K562 (cell line): Measurements from ENCODE around the gene GNAQ. TPM values are rescaled to one million over a fixed set of nuclear protein-coding genes. Genes with fewer than 3 reads are reported as not detected.

Source experiments
- ATAC-seq: fragments of 200-7000 bp; cut with Tn5 transposase; 3 replicates; pipeline ENCODE4 v1.9.1; 2020; ENCODE audit warnings: moderate library complexity
- BruUV-seq: library from RNA; stranded (reverse); fragments of 400-500 nt; replicated peaks from 2 replicates; lab custom pipeline; 2021; lab: Mats Ljungman, UMichigan
- CTCF ChIA-PET: fragments of 300-600 bp; formaldehyde crosslinking; extraction: SDS; loops from one replicate; lab custom pipeline; 2021; ENCODE audit warnings: low intra/inter-chr PET ratio; lab: Yijun Ruan, JAX
- POLR2A ChIA-PET: fragments of 300-600, 350-650 bp; sonication (Branson Sonifier 250); formaldehyde crosslinking; extraction: SDS; loops from one replicate; lab custom pipeline; 2021; ENCODE audit warnings: antibody characterized with exemption, inconsistent platforms; lab: Yijun Ruan, JAX
- DNase-seq, 4 experiments: peaks; one replicate each; pipeline versions ENCODE4 v3.0.0 to v3.0.0-alpha.2; 2011 to 2018; ENCODE audit warnings: low spot score in 3 of 4, mixed read lengths in 3 of 4; ENCODE audit errors: extremely low read depth in 1 of 4
- FAIRE-seq: peaks from 2 replicates; lab custom pipeline; 2011; peaks lifted over from hg19 to GRCh38; lab: Jason Lieb, UNC
- H2AFZ ChIP-seq: 2 replicates; pipeline ENCODE4 v1.6.0; 2011; ENCODE audit warnings: low read depth, low read length, control low read depth, inconsistent platforms
- H3K27ac ChIP-seq: fragments of 200-600 bp; 3 replicates; pipeline ENCODE4 v1.8.0; 2011; ENCODE audit warnings: low read depth, mild to moderate bottlenecking, control low read depth, inconsistent platforms, low read length, moderate library complexity, mixed read lengths; ENCODE audit errors: extremely low read depth
- H3K27me3 ChIP-seq, 2 experiments: fragments of 300-600 bp in 1 of 2; 2 replicates in 1 of 2; 3 replicates in 1 of 2; pipeline versions ENCODE4 v1.6.0 to v1.8.0; 2011; ENCODE audit warnings: inconsistent platforms in 2 of 2, low read length in 2 of 2, mild to moderate bottlenecking in 1 of 2, mixed read lengths in 1 of 2, moderate library complexity in 1 of 2; ENCODE audit not compliant: control insufficient read depth in 2 of 2, insufficient read depth in 2 of 2
- H3K36me3 ChIP-seq: fragments of 300-600 bp; 3 replicates; pipeline ENCODE4 v1.8.0; 2011; ENCODE audit warnings: mild to moderate bottlenecking, low read length, inconsistent platforms; ENCODE audit not compliant: control insufficient read depth, insufficient read depth
- H3K4me1 ChIP-seq, 2 experiments: fragments of 200-600 bp in 1 of 2; replicated peaks in 1 of 2; 2 replicates in 1 of 2; 3 replicates in 1 of 2; pipeline versions ENCODE4 v1.5.1 to v1.8.0; 2011; ENCODE audit warnings: inconsistent platforms in 2 of 2, low read length in 2 of 2, mild to moderate bottlenecking in 1 of 2, mixed read lengths in 1 of 2, moderate library complexity in 1 of 2; ENCODE audit not compliant: control insufficient read depth in 2 of 2, insufficient read depth in 2 of 2
- H3K4me2 ChIP-seq: 2 replicates; pipeline ENCODE4 v1.6.1; 2011; ENCODE audit warnings: low read length, control low read depth, inconsistent platforms, mixed read lengths; ENCODE audit not compliant: insufficient read depth
- H3K4me3 ChIP-seq: fragments of 200-600 bp; sonication (generic), shearing (Covaris generic); 2 replicates; pipeline ENCODE4 v1.5.1; 2016; ENCODE audit warnings: control low read depth, inconsistent platforms
- H3K79me2 ChIP-seq: fragments of 200-600 bp; 3 replicates; pipeline ENCODE4 v1.8.0; 2011; ENCODE audit warnings: low read length, inconsistent platforms; ENCODE audit not compliant: control insufficient read depth, insufficient read depth
- H3K9ac ChIP-seq, 2 experiments: 2 replicates each; pipeline versions ENCODE4 v1.6.0 to v1.6.1; 2011; ENCODE audit warnings: low read depth in 2 of 2, low read length in 2 of 2, control low read depth in 1 of 2, inconsistent platforms in 1 of 2, mild to moderate bottlenecking in 1 of 2, mixed read lengths in 1 of 2; ENCODE audit not compliant: insufficient read depth in 1 of 2
- H3K9me1 ChIP-seq: one replicate; pipeline ENCODE4 v1.6.0; 2011; ENCODE audit warnings: inconsistent platforms, mild to moderate bottlenecking, low read length, moderate library complexity; ENCODE audit not compliant: control insufficient read depth, insufficient read depth
- H3K9me3 ChIP-seq: replicated peaks from 2 replicates; pipeline ENCODE4 v1.5.1; 2011; ENCODE audit warnings: low read depth, low read length, inconsistent platforms; ENCODE audit not compliant: control insufficient read depth, insufficient read depth
- H4K20me1 ChIP-seq: replicated peaks from 2 replicates; pipeline ENCODE4 v1.6.1; 2011; ENCODE audit warnings: low read length, inconsistent platforms, mixed read lengths; ENCODE audit not compliant: control insufficient read depth, insufficient read depth
- BRF1 ChIP-seq: IDR thresholded peaks from 3 replicates; pipeline ENCODE4 v1.6.1; 2011; ENCODE audit warnings: borderline replicate concordance, mild to moderate bottlenecking; ENCODE audit not compliant: insufficient read length; ENCODE audit errors: extremely low read depth
- GABPA ChIP-seq: fragments of 200-800 bp; sonication (Bioruptor generic); conservative IDR thresholded peaks from 2 replicates; pipeline ENCODE4 v1.6.1; 2016; ENCODE audit warnings: low read depth, missing genetic modification characterization, missing compliant biosample characterization
- HMG20A ChIP-seq: fragments of 450-650 bp; formaldehyde crosslinking; conservative IDR thresholded peaks from 2 replicates; pipeline ENCODE4 v1.4.0; 2020; ENCODE audit warnings: mild to moderate bottlenecking, mixed read lengths
- ILK ChIP-seq: fragments of 450-650 bp; IDR thresholded peaks from 2 replicates; pipeline ENCODE4 v1.6.1; 2016; ENCODE audit warnings: missing genetic modification characterization, low read depth, mild to moderate bottlenecking, missing compliant biosample characterization, moderate library complexity, borderline replicate concordance
- ZBTB17 ChIP-seq: fragments of 450-650 bp; formaldehyde crosslinking; IDR thresholded peaks from 2 replicates; pipeline ENCODE4 v1.4.0; 2020; ENCODE audit warnings: mild to moderate bottlenecking
- ZC3H8 ChIP-seq: fragments of 450-650 bp; IDR thresholded peaks from 2 replicates; pipeline ENCODE4 v1.6.1; 2017
- whole genome bisulfite sequencing: fragments of 100-300 bp; shearing (Covaris generic); methylation state at CpG from one replicate; pipeline ENCODE4 v1.1.6; 2016; ENCODE audit warnings: low coverage, mixed read lengths; ENCODE audit not compliant: insufficient coverage; ENCODE audit errors: missing lambda C conversion rate; 5-methylcytosine and 5-hydroxymethylcytosine counted together
- in situ Hi-C: fragments of 300-500 bp; cut with MboI; formaldehyde crosslinking; loops from 4 replicates; pipeline ENCODE4 v1.15.0; 2018; ENCODE audit warnings: inconsistent platforms, mixed read lengths
- intact Hi-C: fragments of 100-400 bp; cut with micrococcal nuclease; formaldehyde crosslinking; loops from 2 replicates; pipeline ENCODE4 v1.14.2; 2022
- polyA plus RNA-seq, 8 experiments: library from polyadenylated mRNA; depleted of rRNA in 4 of 8; stranded (reverse) in 5 of 8; unstranded in 3 of 8; fragments of >200 nt; fragmentation: Nextera tagmentation in 2 of 8; fragmentation: Illumina TruSeq in 1 of 8; extraction: Ambion mirVana in 2 of 8; extraction: Trizol in 1 of 8; gene quantifications; 2 replicates each; pipeline versions ENCODE4 v1.2.1 to v1.2.3, GENCODE V29; 2011 to 2014; ENCODE audit warnings: inconsistent platforms in 1 of 8, missing spikeins in 1 of 8
- total RNA-seq, 7 experiments: library from RNA; depleted of rRNA in 6 of 7; stranded (reverse); fragments of >200 nt in 6 of 7; fragmentation: Illumina TruSeq in 2 of 7; extraction: Trizol in 2 of 7; gene quantifications; 2 replicates each; pipeline versions ENCODE4 v1.2.1 to v1.2.3, GENCODE V29; 2011 to 2021; ENCODE audit warnings: low replicate concordance in 1 of 7

GNAQ gene
- total and polyA plus RNA-seq, 9 of the 15 experiments (the other 6 are each of a cell fraction or from before 2014, with no cell fraction given): 4.8 to 27.9 (median 17.5) TPM

DNA sequence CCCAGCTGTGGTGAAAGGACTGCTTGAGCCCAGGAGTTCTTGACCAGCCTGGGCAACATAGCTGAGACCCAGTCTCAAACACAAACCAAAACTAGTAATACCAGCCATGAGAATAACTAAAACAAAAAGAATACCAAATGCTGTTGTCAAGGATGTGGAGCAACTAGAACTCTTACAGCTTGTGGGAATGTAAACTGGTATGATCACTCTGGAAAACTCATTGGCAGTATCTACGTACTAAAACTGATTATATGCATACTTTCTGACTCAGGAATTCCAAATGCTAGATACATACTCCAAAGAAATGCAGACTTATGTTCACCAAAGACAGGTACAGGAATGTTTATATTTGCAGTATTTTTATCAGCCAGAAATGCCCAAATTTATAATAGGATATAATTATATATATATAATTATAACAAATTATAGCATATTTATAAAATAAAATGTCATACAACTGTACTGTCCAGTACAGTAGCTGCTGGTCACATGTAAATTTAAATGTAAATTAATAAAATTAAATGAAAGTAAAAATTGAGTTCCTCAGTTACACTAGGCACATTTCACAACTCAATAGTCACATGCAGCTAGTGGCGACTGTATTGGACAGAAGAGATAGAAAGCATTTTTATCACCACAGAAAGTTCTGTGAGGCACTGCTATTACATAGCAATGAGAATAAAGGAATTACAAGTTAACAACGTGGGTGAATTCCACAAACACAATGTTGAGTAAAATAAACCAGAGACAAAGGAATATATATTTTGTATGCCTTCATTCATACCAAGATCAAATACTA is 118.5 kb downstream of the GNAQ start:
- POLR2A ChIA-PET: no interaction called here
- Histone ChIP-seq H3K27me3 (no peaks in the 10 kb centered on the region), H3K4me3 (no peak overlapping the region), H3K9me3 (no peaks in the 10 kb centered on the region), H3K79me2 (peaks cover 84% of the 10 kb centered on the region), H3K4me2 (no peak overlapping the region), H3K9me1 (no peaks in the 10 kb centered on the region), H3K9ac (no peak overlapping the region), H3K27ac (peak overlapping the region; percentile 30; the same call in 1 of the 3 replicates), H3K4me1 (peaks cover 0 to 39% of the 10 kb centered on the region in 2 experiments; a peak in 4 of 5 replicates), H2AFZ (no peak overlapping the region), H4K20me1 (no peaks in the 10 kb centered on the region), H3K36me3 (peaks cover 13% of the 10 kb centered on the region)
- FAIRE-seq (no peak), DNase-seq (no peak), ATAC-seq (no peak)
- WGBS: 44% methylated on average over 3 of the region's 3 CpGs
- CTCF ChIA-PET: no interaction called here
- intact Hi-C loops (no loop called here), in situ Hi-C loops (no loop called here)
- no TSS peak for BruUV-seq
- no peak for TF ChIP-seq ZC3H8
- TF ChIP-seq GABPA: no peak
- no peak for TF ChIP-seq HMG20A (CRISPR knock-in tag)

DNA sequence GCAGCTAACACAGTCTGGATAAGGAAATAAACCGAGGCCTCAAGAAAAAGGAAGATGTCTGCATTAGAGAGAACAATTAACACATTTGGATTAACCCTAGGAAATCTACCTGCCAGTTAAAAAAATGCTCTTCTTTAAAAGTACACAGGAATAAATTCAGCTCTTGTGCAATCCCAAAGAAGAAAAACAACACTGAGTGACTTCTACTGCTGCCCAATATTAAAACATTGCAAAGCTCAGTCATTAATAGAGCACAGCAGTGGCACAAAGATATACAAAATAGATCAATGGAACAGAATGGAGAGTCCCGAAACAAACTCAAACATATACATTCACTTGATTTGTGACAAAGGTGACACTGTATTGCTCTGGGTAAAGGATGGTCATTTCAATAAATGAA is 119.7 kb downstream of the GNAQ start:
- ATAC-seq: no peak
- CTCF ChIA-PET: no interaction called here
- in situ Hi-C loops: no loop called here
- no peak overlapping the region for H3K4me2 ChIP-seq
- H3K27me3 ChIP-seq: no peaks in the 10 kb centered on the region
- H3K36me3 ChIP-seq: peaks cover 20% of the 10 kb centered on the region
- no peak for FAIRE-seq
- H3K4me1 ChIP-seq: peaks cover 0 to 51% of the 10 kb centered on the region in 2 experiments; a peak in 3 of 5 replicates
- H3K9ac ChIP-seq: no peak overlapping the region
- POLR2A ChIA-PET: interaction anchor here (0.6 kb wide), 1 partner anchor 92 kb away, joined by 3 read pairs; no protein-coding TSS in a partner anchor
- no TSS peak for BruUV-seq
- TF ChIP-seq ZBTB17 (CRISPR knock-in tag): no peak
- TF ChIP-seq ILK: no peak
- TF ChIP-seq BRF1: no peak
- TF ChIP-seq, all 486 proteins: peak for 0
- WGBS: 77% methylated on average over 2 of the region's 2 CpGs
- intact Hi-C loops: no loop called here
- H3K27ac ChIP-seq: peak overlapping the region; percentile 12; the same call in 1 of the 3 replicates
- peaks cover 87% of the 10 kb centered on the region for H3K79me2 ChIP-seq
- H3K9me1 ChIP-seq: no peaks in the 10 kb centered on the region
- H4K20me1 ChIP-seq: no peaks in the 10 kb centered on the region
- no peaks in the 10 kb centered on the region for H3K9me3 ChIP-seq
- H2AFZ ChIP-seq: no peak overlapping the region
- no peak overlapping the region for H3K4me3 ChIP-seq
- no peak for DNase-seq
